ENCODE data around the gene FHOD3. TPM values are rescaled to one million over a fixed set of nuclear protein-coding genes. Genes with fewer than 3 reads are reported as not detected.

The FHOD3 gene
- total and polyA plus RNA-seq, 2 of the 13 experiments (the other 11 are each of a cell fraction or from before 2014, with no cell fraction given) = 0.07 TPM; not detected in 1

GRCh38 chr18:36714476-36714875 is 417.0 kb downstream of the FHOD3 start:
- Histone ChIP-seq H3K4me1 (ENCODE audit: insufficient read depth, low read length) (no peaks in the 10 kb centered on the region), H3K36me3 (replicated peaks in 1 of 2; ENCODE audit: control insufficient read depth in 1 of 2, insufficient read depth in 2 of 2, low read length in 2 of 2) (no peaks in the 10 kb centered on the region), H3K27me3 (ENCODE audit: control insufficient read depth in 1 of 2, insufficient read depth in 2 of 2, low read length in 2 of 2) (peaks cover 0 to 21% of the 10 kb centered on the region in 2 experiments; a peak in 1 of 5 replicates), H3K4me2 (ENCODE audit: low read depth, low read length) (no peak overlapping the region), H3K9me3 (ENCODE audit: low read length) (no peaks in the 10 kb centered on the region), H3K9ac (ENCODE audit: insufficient read depth, low read depth, low read length) (no peak overlapping the region), H3K27ac (ENCODE audit: extremely low read length, insufficient read depth, low read length) (no peak overlapping the region), H4K20me1 (ENCODE audit: insufficient read depth, low read length) (no peaks in the 10 kb centered on the region), H2AFZ (ENCODE audit: low read length) (no peak overlapping the region), H3K79me2 (ENCODE audit: insufficient read depth, low read length) (no peaks in the 10 kb centered on the region), H3K4me3 (replicated peaks in 1 of 3; ENCODE audit: insufficient read depth in 1 of 3, low read depth in 2 of 3, low read length in 3 of 3) (no peak overlapping the region)
- ChIA-PET POLR2A (no interaction called here), CTCF (ENCODE audit: low intra/inter-chr PET ratio, low total read pairs) (no interaction called here)
- DNase-seq (ENCODE audit: low spot score) = no peak
- WGBS (ENCODE audit: low lambda C conversion rate) = 61% methylated on average over 3 of the region's 3 CpGs
- TF ChIP-seq NCOA1 (CRISPR knock-in tag; IDR thresholded peaks at IDR 0.05) (no peak), ZSCAN12 (CRISPR knock-in tag; IDR thresholded peaks at IDR 0.05) (no peak), KLF6 (CRISPR knock-in tag; IDR thresholded peaks at IDR 0.05) (no peak), ZNF740 (CRISPR knock-in tag; IDR thresholded peaks at IDR 0.05) (no peak), ZBTB7A (CRISPR knock-in tag; IDR thresholded peaks at IDR 0.05) (no peak), JARID2 (CRISPR knock-in tag; IDR thresholded peaks at IDR 0.05; ENCODE audit: insufficient replicate concordance) (no peak), ISL2 (CRISPR knock-in tag; IDR thresholded peaks at IDR 0.05) (no peak), HNRNPUL1 (IDR thresholded peaks at IDR 0.05; ENCODE audit: low read depth, low read length) (no peak), DPF2 (CRISPR knock-in tag; IDR thresholded peaks at IDR 0.05; ENCODE audit: borderline replicate concordance, low read depth) (no peak)
- TF ChIP-seq, protein P1, sequence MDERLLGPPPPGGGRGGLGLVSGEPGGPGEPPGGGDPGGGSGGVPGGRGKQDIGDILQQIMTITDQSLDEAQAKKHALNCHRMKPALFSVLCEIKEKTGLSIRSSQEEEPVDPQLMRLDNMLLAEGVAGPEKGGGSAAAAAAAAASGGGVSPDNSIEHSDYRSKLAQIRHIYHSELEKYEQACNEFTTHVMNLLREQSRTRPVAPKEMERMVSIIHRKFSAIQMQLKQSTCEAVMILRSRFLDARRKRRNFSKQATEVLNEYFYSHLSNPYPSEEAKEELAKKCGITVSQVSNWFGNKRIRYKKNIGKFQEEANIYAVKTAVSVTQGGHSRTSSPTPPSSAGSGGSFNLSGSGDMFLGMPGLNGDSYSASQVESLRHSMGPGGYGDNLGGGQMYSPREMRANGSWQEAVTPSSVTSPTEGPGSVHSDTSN (CRISPR knock-in tag; IDR thresholded peaks at IDR 0.05) = no peak
- intact Hi-C loops (cut with micrococcal nuclease; ENCODE audit: unreplicated experiment) (no loop called here), in situ Hi-C loops (cut with HindIII; ENCODE audit: extremely low pct_ligation_motif_present, low pct_unique_long_range_greater_than_20kb) (no loop called here)
- no peak for ATAC-seq
- no peak for FAIRE-seq
- no TSS peak for BruUV-seq (replicated peaks)

Measured in HepG2 (cell line).